ENCODE data around the gene UBR7. TPM values are rescaled to one million over a fixed set of nuclear protein-coding genes. Genes with fewer than 3 reads are reported as not detected.
"Not testable (repeated sequence)": the region's sequence is repeated elsewhere in the genome, so short reads cannot be mapped to it uniquely, and the experiment has no call there.

Gene UBR7
- polyA plus RNA-seq, 1 donor, result 23.7 TPM

DNA sequence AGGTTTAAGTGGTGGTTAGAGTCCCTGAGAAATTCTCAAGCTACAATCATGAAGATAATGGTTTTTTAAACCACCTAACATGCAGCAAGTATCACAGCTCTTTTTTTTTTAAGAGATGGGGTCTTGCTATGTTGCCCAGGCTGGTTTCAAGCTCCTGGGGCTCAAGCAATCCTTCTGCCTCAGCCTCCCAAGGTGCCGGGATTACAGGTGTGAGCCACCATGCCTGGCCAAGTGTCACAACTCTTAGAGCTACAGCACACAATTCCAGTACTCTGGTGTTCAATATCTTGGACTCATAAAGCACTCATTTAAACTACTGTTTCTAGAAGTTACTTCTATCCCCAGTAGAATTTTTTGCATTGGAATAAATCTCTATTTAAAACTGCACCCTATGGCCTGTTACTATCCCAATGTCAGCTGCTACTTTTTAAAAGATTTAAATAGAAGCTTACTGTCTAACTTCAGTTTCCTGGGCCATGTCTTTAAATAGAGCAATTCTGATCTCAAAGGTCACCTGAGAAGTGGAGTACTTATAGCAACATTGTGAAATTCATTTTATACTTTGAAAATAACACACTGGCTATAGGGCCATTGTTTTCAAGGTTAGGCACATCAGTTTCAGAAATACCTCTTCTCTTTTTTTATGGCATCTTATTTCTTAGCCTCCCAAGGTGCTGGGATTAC lies 11.6 kb upstream of the UBR7 start:
- no peak for DNase-seq (ENCODE audit: low read depth)

DNA sequence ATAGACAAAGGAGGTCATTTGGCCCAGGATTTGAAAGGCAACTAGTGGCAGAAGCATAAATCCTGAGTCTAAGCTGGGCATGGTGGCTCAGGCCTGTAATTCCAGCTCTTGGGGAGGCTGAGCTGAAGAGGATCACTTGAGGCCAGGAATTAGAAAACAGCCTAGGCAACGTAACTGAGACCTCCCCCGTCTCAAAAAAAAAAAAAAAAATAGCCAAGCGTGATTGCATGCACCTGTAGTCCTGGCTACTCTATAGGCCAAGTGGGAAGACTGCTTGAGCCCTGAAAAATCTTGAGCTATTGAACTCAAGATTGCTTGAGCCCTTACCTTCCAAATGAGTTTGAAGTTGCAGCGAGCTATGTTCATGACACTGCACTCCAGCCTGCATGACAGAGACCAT lies 8.0 kb upstream of the UBR7 start:
- no peak for DNase-seq (ENCODE audit: low read depth)

DNA sequence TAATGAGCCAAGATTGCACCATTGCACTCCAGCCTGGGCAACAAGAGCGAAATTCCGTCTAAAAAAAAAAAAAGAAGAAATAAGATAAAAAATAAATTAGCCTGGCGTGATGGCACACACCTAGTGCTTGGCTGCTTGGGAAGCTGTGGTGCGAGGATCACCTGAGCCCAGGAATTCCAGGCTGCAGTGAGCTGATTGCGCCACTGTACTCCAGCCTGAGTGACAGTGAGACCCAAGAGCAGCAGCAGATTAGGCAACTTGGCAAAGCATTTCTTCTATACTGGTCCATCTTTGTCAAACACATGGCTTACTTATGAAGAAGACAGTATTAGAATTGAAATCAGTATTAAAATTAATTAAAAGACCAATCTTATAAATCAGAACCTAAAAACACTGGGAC lies 6.5 kb upstream of the UBR7 start:
- DNase-seq (ENCODE audit: low read depth), result no peak

DNA sequence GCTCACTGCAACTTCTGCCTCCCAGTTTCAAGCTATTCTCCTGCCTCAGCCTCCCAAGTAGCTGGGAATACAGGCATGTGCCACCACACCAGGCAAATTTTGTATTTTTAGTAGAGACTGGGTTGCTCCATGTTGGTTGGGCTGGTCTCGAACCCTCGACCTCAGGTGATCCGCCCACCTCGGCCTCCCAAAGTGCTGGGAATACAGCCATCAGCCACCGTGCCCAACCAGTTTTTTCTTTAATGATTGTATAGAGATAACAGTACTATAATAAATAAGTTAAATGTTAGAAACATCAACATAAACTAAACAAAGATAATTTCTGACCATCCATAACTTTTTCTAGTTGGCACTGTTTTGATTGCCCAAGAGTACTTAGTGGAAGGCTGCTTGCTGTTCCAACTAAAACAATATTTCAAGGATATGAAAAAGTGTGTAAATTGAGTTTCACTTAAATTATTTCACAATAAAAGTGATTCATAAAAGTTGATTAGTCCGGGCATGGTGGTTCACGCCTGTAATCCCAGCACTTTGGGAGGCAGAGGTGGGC lies 5.8 kb upstream of the UBR7 start:
- DNase-seq (ENCODE audit: low read depth), result no peak

DNA sequence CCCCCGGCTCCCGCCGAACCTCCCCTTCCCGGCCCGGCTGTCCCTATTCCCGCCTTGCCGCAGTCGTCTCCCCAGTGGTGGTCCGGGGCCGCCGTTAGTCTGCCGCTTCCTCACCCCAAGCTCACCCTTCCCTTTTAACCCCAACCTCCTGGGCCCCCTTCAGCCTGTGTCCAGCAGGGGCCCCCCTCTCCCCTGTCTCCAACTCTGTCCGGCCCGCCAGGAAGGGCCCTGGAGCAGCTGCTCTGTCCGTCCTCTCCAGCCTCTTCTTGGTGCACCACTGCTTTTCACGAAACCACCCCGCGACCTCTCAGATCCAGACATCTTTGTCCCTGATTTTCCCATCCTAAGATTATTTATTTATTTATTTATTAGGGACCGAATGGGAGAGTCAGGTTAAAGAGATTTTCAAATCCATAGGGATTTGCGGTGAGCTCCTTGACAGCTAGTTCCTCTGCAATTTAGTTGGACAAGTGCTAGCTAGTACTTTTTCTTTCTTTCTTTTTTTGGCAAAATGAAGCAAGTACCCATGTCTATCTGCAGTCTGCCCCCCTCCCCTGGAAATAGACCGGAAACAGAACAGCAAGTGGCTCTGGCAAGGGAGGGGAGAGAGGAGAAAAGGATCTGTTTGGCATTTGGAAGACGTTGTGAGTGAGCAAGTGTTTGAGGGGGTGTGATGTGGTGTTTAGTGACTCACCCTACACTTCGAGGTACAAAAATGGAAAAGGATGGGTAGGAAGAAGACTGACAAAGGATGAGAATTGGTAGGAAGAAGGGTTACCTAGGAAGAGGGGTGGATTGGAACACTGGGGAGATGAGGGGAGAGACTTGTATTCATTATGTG lies 632 bp downstream of the UBR7 start:
- no peak for DNase-seq (ENCODE audit: low read depth)

DNA sequence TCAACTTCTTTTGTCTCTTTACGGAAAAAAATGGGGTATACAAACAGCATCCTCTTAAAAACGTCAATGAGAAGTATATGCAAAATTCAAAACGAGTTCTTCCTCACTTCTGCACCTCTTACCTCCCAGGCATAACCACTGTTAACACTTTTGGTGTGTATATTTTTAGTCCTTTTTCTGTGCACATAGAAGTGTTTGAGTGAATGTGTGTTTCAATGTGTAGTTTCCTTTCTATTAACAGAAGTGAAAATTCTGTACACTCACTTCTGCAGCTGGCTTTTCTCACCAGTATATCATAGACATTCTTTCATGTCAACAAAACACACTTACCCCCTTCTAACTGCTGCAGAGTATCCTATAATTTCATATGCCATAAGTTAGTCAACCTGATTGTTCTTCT lies 5.4 kb downstream of the UBR7 start:
- no peak for DNase-seq (ENCODE audit: low read depth)

DNA sequence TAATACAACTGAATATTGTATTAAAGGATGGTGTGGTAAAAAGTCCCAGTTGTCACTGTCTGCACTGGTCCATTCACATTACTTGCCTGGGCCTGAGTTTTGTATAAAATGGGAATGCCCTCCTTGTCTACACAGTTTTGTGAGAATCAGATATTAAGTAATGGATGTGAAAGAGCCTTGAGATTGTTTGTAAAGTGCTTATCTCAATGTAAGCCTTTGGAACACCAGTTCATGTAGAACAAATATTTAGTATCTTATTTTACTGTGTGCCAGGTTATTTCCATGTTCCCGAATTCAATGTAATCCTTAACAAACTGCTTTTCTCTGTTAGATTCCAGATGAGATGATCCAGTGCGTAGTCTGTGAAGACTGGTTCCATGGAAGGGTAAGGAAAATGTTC lies 7.5 kb downstream of the UBR7 start:
- DNase-seq (ENCODE audit: low read depth), result no peak

DNA sequence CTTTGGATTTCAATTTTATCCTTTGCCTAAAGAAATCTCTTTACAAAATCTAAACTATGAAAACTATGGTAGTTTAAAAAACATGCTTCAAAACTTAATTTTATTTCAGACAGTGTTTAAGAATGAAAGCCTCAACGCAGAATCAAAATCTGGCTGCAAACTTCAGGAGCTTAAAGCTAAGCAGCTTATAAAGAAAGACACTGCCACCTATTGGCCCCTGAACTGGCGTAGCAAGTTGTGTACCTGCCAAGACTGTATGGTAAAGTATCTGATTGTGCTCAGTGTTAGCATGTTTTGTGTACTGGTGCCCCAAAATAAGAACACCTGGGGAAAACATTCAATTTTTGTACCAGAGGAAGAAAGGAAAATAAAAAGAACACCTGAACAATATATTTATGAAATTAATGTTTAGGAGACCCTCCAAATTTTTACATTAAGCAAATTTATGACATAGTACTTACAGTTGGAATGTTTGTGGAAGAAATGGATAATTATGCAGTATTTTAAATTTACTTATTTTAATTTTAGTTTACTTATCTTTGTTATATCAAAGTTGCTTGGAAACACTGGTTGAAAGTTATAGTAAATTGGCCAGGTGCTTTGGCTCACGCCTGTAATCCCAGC lies 12.2 kb downstream of the UBR7 start:
- no peak for DNase-seq (ENCODE audit: low read depth)

DNA sequence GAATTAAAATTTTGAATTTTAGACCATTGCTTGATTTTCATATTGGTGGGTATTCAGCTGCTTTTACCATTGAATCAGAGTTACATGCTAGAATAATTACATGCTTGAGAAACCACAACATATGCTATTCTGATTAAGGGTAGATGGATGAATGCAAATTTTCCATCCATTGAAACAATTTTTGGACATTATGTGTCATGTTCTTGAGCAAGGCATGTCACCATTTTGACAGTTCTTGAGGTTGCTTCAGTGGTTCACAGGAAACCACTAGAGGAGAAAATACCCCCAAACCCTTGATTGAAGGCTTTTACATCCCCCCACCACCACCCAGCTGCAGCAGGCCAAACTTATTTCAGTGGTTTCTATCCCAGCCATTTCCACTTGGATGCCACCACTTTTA lies 13.5 kb downstream of the UBR7 start:
- no peak for DNase-seq (ENCODE audit: low read depth)

DNA sequence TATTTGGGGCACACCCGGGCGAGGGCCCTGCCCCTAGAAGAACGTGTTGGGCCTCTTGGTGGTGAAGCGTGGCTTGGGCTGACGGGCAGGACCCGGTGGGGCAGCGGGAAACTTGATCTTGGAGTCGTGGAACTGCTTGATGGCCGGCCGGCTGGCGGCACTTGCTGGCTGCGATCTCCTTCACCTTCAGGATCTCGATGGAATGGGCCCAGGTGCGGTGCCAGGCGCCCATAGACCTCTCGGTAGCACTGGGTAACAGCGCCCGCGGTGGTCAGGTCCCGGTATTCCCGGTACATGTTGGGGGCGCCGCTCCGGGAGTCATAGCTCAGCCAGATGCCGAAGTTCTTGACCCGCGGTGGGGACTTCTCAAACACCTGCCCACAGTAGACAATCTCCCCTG lies 16.5 kb downstream of the UBR7 start:
- no peak for DNase-seq (ENCODE audit: low read depth)

DNA sequence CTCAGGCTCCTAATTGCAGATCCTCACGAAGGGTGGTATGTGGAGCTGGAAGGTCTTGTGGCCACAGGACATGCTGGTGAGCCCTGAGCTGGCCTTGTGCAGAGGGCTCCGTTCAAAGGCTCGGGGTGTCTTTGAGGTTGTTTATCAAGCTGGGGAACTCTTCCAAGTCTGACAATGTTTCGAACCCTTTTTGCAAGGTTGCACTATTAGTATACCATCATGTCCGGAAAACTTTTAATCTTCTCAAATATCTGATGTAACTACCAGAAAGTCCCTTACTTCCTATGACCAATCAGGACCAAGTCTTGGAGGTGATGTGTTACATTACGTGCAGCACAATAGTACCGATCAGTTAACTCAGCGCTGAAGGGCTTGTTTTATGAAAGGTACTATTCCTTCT lies 21.5 kb downstream of the UBR7 start:
- no peak for DNase-seq (ENCODE audit: low read depth)

DNA sequence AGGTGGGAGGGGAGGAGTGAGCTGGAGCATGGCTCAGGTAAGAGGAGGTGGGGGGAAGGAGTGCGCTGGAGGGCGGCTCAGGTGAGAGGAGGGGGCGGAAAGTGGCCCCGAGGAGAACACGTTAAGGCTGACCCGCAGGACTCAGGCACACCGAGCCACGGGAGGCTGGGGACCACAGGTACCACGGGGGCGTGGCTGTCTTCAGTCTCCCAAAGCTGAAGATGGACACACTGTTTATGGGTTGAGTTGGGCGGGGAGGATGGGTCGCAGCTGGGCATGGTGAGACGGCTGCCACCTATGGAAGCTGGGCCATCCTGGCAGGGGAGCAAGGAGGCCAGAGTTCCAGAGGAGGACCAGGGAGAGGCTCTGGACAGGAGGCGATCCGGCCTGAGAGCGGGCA lies 23.5 kb downstream of the UBR7 start:
- no peak for DNase-seq (ENCODE audit: low read depth)

DNA sequence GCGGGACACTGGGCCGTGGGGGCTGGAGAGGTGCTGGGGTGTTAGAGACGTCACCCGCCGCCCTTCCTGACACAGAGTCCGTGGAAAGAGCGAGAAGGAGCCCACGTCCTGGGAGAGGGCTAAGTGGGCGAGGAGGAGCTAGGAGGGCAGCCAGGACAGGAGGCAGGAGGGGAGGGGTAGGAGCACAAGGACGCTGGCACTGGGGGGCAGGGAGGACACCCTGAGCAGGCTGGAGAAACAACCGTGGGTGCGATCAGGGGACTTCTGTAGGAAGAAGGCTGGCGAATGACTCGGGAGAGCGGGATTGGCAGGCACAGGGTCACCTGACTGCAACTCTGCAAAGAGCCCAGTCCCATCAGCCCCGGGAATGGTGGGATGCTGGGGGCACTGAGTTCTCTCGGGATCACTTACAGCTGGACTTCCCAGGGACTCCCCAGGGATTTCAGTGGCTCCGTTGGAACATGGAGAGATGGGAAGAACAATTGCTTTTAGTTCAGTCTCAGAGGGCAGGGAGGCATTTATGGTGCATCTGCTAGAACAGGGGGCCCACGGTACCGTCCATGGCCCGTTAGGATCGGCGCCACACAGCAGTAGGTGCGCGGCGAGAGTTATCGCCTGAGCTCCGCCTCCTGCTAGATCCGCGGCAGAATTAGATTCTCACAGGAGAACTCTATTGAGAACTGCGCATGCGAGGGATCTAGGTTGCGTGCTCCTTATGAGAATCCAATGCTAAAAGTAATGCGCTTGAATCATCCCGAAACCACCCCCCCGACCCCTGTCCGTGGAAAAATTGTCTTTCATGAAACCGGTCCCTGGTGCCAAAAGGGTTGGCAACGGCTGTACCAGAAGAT lies 24.3 kb downstream of the UBR7 start:
- no peak for DNase-seq (ENCODE audit: low read depth)

DNA sequence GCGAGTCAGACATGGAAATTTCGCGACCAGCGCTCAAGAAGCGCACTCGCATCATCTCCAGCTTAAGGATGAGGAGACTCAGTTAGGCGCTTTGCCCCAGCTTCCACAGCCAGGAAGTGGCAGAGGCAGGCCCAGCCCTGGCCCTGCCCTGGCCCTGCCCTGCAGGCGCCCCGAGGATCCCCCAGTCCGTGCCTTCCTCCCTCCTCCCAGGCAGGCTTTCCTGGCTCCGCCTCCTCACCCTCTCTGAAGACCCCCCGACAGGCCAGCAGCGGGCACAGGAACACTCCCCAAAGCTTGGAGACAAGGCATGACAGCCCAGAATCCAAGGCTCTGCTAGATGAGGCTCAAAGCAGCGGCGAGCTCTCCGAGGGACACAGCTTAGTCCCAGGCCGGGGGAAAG lies 25.1 kb downstream of the UBR7 start:
- DNase-seq (ENCODE audit: low read depth), result no peak

DNA sequence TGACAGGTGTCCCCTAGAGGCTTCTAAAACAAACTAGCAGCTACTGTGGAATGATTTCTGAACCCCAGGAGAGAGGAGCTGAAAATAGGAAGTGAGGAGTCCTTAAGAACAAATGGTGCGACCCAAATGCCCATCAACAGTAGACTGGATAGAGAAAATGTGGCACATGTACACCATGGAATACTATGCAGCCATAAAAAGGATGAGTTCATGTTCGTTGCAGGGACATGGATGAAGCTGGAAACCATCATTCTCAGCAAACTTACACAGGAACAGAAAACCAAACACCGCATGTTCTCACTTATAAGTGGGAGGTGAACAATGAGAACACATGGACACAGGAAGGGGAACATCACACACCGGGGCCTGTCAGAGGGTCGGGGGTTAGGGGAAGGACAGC lies 26.0 kb downstream of the UBR7 start:
- DNase-seq (ENCODE audit: low read depth), result not testable (repeated sequence)

DNA sequence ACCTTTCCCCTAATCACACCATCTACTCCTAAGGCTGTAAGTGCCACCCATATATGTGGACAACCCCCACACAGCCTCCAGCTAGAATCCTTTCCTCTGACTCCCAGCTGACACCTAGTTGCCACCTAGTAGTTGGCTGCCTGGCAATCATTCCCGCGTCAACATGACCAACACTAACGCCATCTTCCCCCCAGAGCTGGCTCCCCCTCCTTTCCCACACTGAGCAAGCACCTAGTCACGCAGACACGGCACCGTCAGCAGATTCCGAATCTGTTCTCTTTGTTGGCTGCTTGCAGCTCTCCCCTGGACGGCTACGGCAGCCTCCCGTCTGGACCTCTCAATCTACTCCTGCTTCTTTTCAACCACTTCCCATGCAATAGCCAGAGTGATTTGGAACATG lies 27.7 kb downstream of the UBR7 start:
- no peak for DNase-seq (ENCODE audit: low read depth)

DNA sequence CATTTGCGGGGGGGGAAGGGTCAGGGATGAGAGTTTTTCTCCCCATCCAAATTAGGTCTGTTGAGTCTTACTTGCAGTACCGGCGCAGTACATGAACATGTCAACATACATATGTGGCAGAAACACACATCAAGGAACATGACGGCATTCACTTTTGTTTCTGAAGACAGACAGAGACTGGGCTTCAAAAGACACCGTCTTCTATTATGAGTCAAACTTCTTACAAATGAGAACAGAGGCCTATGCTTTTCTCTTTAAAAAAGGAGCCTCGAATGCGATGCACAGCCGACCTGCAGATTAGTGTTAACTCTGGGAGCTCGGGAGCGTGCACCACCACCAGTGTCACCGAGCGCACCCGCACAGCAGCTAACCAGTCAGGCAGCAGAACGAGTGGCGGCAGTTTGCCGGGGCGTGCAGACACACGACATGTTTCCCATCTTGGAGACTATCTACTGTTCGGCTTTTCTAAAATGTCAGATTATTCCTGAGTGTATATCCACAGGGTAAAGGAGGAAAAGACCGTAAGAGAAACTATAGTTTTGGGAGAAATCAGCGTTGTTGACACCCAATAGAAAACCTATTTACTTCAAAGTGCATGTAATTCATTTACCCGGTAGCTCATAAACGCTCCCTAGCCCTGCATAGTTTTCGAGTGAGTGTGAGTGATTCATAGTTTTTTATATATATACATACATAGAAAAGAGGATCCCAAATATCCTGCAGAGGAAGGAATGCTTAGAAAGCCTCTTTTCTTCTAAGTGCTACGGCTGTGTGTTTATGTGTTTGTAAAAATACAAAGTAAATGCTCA lies 33.0 kb downstream of the UBR7 start:
- no peak for DNase-seq (ENCODE audit: low read depth)

DNA sequence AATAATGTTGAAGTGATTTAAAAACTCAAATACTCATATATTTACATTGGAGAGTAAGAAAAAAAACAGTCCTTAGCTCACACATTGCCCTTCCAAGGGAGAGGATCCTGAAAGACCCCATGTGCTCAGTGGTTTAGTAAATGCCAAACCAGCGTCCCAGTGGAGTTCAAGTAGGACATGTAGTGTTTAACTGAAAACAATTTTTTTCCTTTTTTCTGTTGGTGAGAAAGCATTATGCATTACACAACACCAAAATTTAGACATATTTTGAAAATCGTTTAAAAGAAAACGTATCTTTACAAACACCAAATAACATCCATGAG lies 33.6 kb downstream of the UBR7 start:
- DNase-seq (ENCODE audit: low read depth), result no peak

DNA sequence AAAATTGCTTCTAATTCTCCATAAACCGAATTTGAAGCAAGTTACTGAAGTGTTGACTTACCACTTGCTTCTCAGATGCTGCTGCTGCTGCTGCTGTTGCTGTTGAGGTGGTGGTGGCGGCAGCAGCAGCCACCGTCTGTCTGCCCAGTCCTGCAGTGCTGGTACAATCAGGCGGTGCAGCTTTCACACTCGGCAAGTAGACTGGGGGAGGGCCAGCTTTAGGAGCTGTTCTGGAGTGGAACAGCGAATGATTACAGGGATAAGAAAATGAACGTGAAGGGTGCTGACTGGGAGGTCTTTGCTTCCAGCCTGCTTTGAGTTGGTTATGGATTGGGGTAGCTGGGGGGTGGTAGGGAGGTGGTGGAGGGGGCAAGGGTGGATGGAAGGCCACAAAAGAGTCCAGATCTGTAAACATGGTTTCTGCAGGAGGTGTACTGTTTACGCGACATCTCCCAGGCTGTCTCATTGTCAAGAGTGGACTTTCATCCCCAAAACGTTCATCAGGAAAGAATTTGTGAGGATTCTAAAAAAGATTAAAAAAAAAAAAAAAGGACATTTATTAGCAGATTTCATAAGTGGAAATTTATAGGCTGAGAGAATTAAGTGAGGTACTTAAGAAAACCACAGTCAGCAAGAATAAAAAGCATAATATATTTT lies 38.8 kb downstream of the UBR7 start:
- DNase-seq (ENCODE audit: low read depth), result no peak

DNA sequence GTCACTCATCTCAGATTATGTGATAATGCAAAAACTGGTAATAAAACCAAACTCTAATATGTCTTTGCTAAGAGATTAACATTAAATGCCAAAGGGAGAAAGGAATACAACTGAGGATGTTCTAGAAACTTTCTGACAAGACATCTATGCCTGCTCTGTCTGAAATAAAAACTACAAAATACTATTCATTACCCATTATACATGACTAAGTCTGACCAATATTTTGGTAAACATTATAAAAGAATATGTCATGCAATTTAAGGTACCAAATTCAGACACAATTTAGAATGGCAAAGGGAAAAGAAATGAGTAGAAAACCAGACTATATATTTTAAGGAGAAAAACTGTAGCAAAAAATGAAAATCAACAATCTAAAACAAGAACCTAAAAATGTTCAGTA lies 39.5 kb downstream of the UBR7 start:
- no peak for DNase-seq (ENCODE audit: low read depth)

Measured in forelimb muscle (tissue), 1 donor.